Smooth muscle cell (in vitro differentiated cells): ENCODE results near the gene CRACR2B. TPM values are rescaled to one million over a fixed set of nuclear protein-coding genes. Genes with fewer than 3 reads are reported as not detected.
A peak's percentile ranks its signal among the peaks of the same experiment; 100 is the strongest.

Experiments used
- DNase-seq: peaks from one replicate; lab custom pipeline; 2025; ENCODE audit not compliant: unreplicated experiment; lab: John Stamatoyannopoulos, UW
- H2AFZ ChIP-seq: fragments of 200-600 bp; sonication (generic); 2 replicates; pipeline ENCODE4 v1.6.0; 2016; ENCODE audit warnings: antibody characterized with exemption, low read depth, mild to moderate bottlenecking
- H3F3A ChIP-seq: fragments of 200-600 bp; sonication (generic); 2 replicates; pipeline ENCODE4 v1.6.0; 2017; ENCODE audit warnings: antibody characterized with exemption, low read depth
- H3K27ac ChIP-seq: fragments of 200-600 bp; sonication (generic); 2 replicates; pipeline ENCODE4 v1.5.1; 2016; ENCODE audit warnings: low read depth, mild to moderate bottlenecking
- H3K27me3 ChIP-seq: fragments of 200-600 bp; sonication (generic); 2 replicates; pipeline ENCODE4 v1.6.1; 2016; ENCODE audit warnings: low read depth, mild to moderate bottlenecking
- H3K36me3 ChIP-seq: fragments of 200-600 bp; sonication (generic); 2 replicates; pipeline ENCODE4 v1.5.1; 2016; ENCODE audit warnings: low read depth
- H3K4me1 ChIP-seq: fragments of 200-600 bp; sonication (generic); 2 replicates; pipeline ENCODE4 v1.5.1; 2016; ENCODE audit warnings: low read depth
- H3K4me2 ChIP-seq: fragments of 200-600 bp; sonication (generic); 2 replicates; pipeline ENCODE4 v1.6.0; 2016; ENCODE audit warnings: mild to moderate bottlenecking
- H3K4me3 ChIP-seq: fragments of 200-600 bp; sonication (generic); 2 replicates; pipeline ENCODE4 v1.5.1; 2016; ENCODE audit warnings: mild to moderate bottlenecking
- H3K79me2 ChIP-seq: fragments of 200-600 bp; sonication (generic); 2 replicates; pipeline ENCODE4 v1.6.0; 2016; ENCODE audit warnings: low read depth, mild to moderate bottlenecking
- H3K9ac ChIP-seq: fragments of 200-600 bp; sonication (generic); 2 replicates; pipeline ENCODE4 v1.6.0; 2016; ENCODE audit warnings: low read depth
- H3K9me3 ChIP-seq: fragments of 200-600 bp; sonication (generic); replicated peaks from 2 replicates; pipeline ENCODE4 v1.5.1; 2016; ENCODE audit warnings: low read depth
- H4K20me1 ChIP-seq: fragments of 200-600 bp; sonication (generic); 2 replicates; pipeline ENCODE4 v1.6.0; 2016; ENCODE audit warnings: low read depth
- CTCF ChIP-seq: fragments of 200-600 bp; sonication (generic); IDR thresholded peaks from 2 replicates; pipeline ENCODE4 v1.5.1; 2017; ENCODE audit warnings: borderline replicate concordance, mild to moderate bottlenecking, antibody characterized with exemption; ENCODE audit not compliant: insufficient read depth, poor library complexity, severe bottlenecking
- WGBS: methylation state at CpG from one replicate; pipeline ENCODE4 v1.1.7; 2016; ENCODE audit warnings: low lambda C conversion rate; 5-methylcytosine and 5-hydroxymethylcytosine counted together
- polyA plus RNA-seq: library from polyadenylated mRNA; unstranded; fragments of >200 nt; fragmentation: Nextera tagmentation; extraction: Ambion mirVana; gene quantifications from 2 replicates; pipeline ENCODE4 v1.2.1, GENCODE V29; 2016
- total RNA-seq: library from RNA; depleted of rRNA; stranded (reverse); fragments of >200 nt; gene quantifications from 2 replicates; pipeline ENCODE4 v1.2.3, GENCODE V29; 2014

The CRACR2B gene
- total and polyA plus RNA-seq, 2 experiments from 2014 or later: 0.10 to 0.36 TPM

GRCh38 chr11:818396-819128 is 9.2 kb upstream of the CRACR2B start, which contains the start of gene PNPLA2:
Gene PNPLA2, plus strand, starts transcription at chr11:818914. Its CDS starts 805 bp downstream, at chr11:819719.
- no peak for DNase-seq
- 55% methylated on average over 20 of the region's 20 CpGs for WGBS

GRCh38 chr11:819129-819931 is 8.4 kb upstream of the CRACR2B start:
- Histone ChIP-seq H3K9me3 (no peaks in the 10 kb centered on the region), H3K79me2 (peaks cover 13% of the 10 kb centered on the region), H3K27ac (peak overlapping the region; percentile 83), H2AFZ (peak overlapping the region; percentile 63), H3K36me3 (no peaks in the 10 kb centered on the region), H3K9ac (peak overlapping the region; percentile 97), H3F3A (no peaks in the 10 kb centered on the region), H3K27me3 (no peaks in the 10 kb centered on the region), H3K4me2 (peak overlapping the region; percentile 100), H3K4me1 (peaks cover 10% of the 10 kb centered on the region), H4K20me1 (peaks cover 34% of the 10 kb centered on the region), H3K4me3 (peak overlapping the region; percentile 96)
- peak; percentile 79 for DNase-seq
- no peak for TF ChIP-seq CTCF
- 4% methylated on average over 54 of the region's 96 CpGs for WGBS

More at GRCh38 chr11:818396-819128, 9.2 kb upstream of the CRACR2B start, which contains the start of gene PNPLA2:
- no peak for TF ChIP-seq CTCF
- Histone ChIP-seq H3K79me2 (peaks cover 13% of the 10 kb centered on the region), H3K9me3 (no peaks in the 10 kb centered on the region), H3K4me3 (peak within 1 kb of the TSS; percentile 96), H3K4me2 (peak within 1 kb of the TSS; percentile 100), H4K20me1 (peaks cover 34% of the 10 kb centered on the region), H2AFZ (peak within 1 kb of the TSS; percentile 63), H3F3A (no peaks in the 10 kb centered on the region), H3K9ac (peak within 1 kb of the TSS; percentile 97), H3K27me3 (no peaks in the 10 kb centered on the region), H3K4me1 (peaks cover 10% of the 10 kb centered on the region), H3K36me3 (no peaks in the 10 kb centered on the region), H3K27ac (peak within 1 kb of the TSS; percentile 83)

- Histone ChIP-seq H3K9me3 (no peaks in the 10 kb centered on the region), H2AFZ (peak overlapping the region; percentile 58), H3K4me1 (peaks cover 10% of the 10 kb centered on the region), H3K27me3 (peaks cover 2% of the 10 kb centered on the region), H3K4me3 (peak overlapping the region; percentile 96), H3K36me3 (no peaks in the 10 kb centered on the region), H3K9ac (peak overlapping the region; percentile 97), H3K4me2 (peak overlapping the region; percentile 100), H4K20me1 (peaks cover 35% of the 10 kb centered on the region), H3K79me2 (peaks cover 13% of the 10 kb centered on the region), H3F3A (no peaks in the 10 kb centered on the region), H3K27ac (peak overlapping the region; percentile 83)
- no peak for DNase-seq
- no peak for TF ChIP-seq CTCF
- 13% methylated on average over 44 of the region's 47 CpGs for WGBS
These were observed 7.6 kb upstream of the CRACR2B start for GRCh38 chr11:819943-820649.
